Neural cell (in vitro differentiated cells): Measurements from ENCODE around the gene MAML2. TPM values are rescaled to one million over a fixed set of nuclear protein-coding genes. Genes with fewer than 3 reads are reported as not detected.

Experiments
- H2AFZ ChIP-seq: fragments of 200-600, 300-800 bp; sonication (generic), shearing (Covaris generic); 2 replicates; pipeline ENCODE4 v1.6.0; 2014; ENCODE audit warnings: low read depth, mild to moderate bottlenecking, antibody characterized with exemption, low read length, moderate library complexity
- H3F3A ChIP-seq: fragments of 200-600 bp; shearing (Covaris generic); 2 replicates; pipeline ENCODE4 v1.6.1; 2016; ENCODE audit warnings: mild to moderate bottlenecking, moderate library complexity, mixed read lengths, antibody characterized with exemption, low read length; ENCODE audit not compliant: insufficient read depth, poor library complexity, severe bottlenecking
- H3K27ac ChIP-seq: fragments of 200-600, 300-800 bp; sonication (generic), shearing (Covaris generic); 2 replicates; pipeline ENCODE4 v1.5.1; 2014; ENCODE audit warnings: mild to moderate bottlenecking, low read length, moderate library complexity
- H3K27me3 ChIP-seq: fragments of 300-800, 200-600 bp; sonication (generic), shearing (Covaris generic); 2 replicates; pipeline ENCODE4 v1.6.0; 2014; ENCODE audit warnings: mild to moderate bottlenecking, low read depth, low read length, moderate library complexity; ENCODE audit not compliant: insufficient read depth
- H3K36me3 ChIP-seq: fragments of 300-800, 200-600 bp; sonication (generic), shearing (Covaris generic); 2 replicates; pipeline ENCODE4 v1.5.1; 2014; ENCODE audit warnings: mild to moderate bottlenecking, antibody characterized with exemption, low read length, moderate library complexity; ENCODE audit not compliant: insufficient read depth
- H3K4me2 ChIP-seq: fragments of 300-800, 200-600 bp; sonication (generic), shearing (Covaris generic); 2 replicates; pipeline ENCODE4 v1.6.0; 2014; ENCODE audit warnings: mild to moderate bottlenecking, low read length
- H3K4me3 ChIP-seq: fragments of 300-800, 200-600 bp; sonication (generic), shearing (Covaris generic); 2 replicates; pipeline ENCODE4 v1.5.1; 2014; ENCODE audit warnings: mild to moderate bottlenecking, low read length, moderate library complexity
- H3K79me2 ChIP-seq: fragments of 200-600 bp; shearing (Covaris generic); replicated peaks from 2 replicates; pipeline ENCODE4 v1.6.0; 2014; ENCODE audit warnings: mild to moderate bottlenecking, low read length, moderate library complexity; ENCODE audit not compliant: insufficient read depth
- H3K9ac ChIP-seq: fragments of 300-800, 200-600 bp; sonication (generic), shearing (Covaris generic); 2 replicates; pipeline ENCODE4 v1.6.1; 2016; ENCODE audit warnings: mild to moderate bottlenecking, low read length, mixed read lengths
- H3K9me2 ChIP-seq: fragments of 200-600 bp; shearing (Covaris generic); 2 replicates; pipeline ENCODE4 v1.6.1; 2016; ENCODE audit warnings: mild to moderate bottlenecking, low read length, mixed read lengths; ENCODE audit not compliant: insufficient read depth
- H3K9me3 ChIP-seq: fragments of 200-600, 300-800 bp; sonication (generic), shearing (Covaris generic); 2 replicates; pipeline ENCODE4 v1.6.1; 2016; ENCODE audit warnings: mild to moderate bottlenecking, mixed run types, low read length, moderate library complexity, mixed read lengths
- H4K20me1 ChIP-seq: fragments of 200-600 bp; shearing (Covaris generic); 2 replicates; pipeline ENCODE4 v1.6.1; 2016; ENCODE audit warnings: mild to moderate bottlenecking, mixed run types; ENCODE audit not compliant: insufficient read depth
- EP300 ChIP-seq: fragments of 450-650 bp; conservative IDR thresholded peaks from 2 replicates; pipeline ENCODE4 v1.6.1; 2014; ENCODE audit warnings: antibody characterized with exemption, mild to moderate bottlenecking, moderate library complexity; ENCODE audit not compliant: poor library complexity, severe bottlenecking
- EZH2 ChIP-seq: fragments of 200-600, 300-800 bp; shearing (Covaris generic), sonication (generic); IDR thresholded peaks from 2 replicates; pipeline ENCODE4 v1.6.1; 2014; ENCODE audit warnings: antibody characterized with exemption, low read length, borderline replicate concordance, mild to moderate bottlenecking; ENCODE audit not compliant: insufficient read depth, poor library complexity, severe bottlenecking
- MXI1 ChIP-seq: fragments of 450-650 bp; conservative IDR thresholded peaks from 2 replicates; pipeline ENCODE4 v1.6.1; 2014; ENCODE audit warnings: antibody characterized with exemption, mild to moderate bottlenecking; ENCODE audit not compliant: poor library complexity, severe bottlenecking
- POLR2AphosphoS5 ChIP-seq: IDR thresholded peaks from 2 replicates; pipeline ENCODE4 v1.6.1; 2012
- RAD21 ChIP-seq: fragments of 450-650 bp; conservative IDR thresholded peaks from 2 replicates; pipeline ENCODE4 v1.6.1; 2014; ENCODE audit warnings: antibody characterized with exemption, mild to moderate bottlenecking, moderate library complexity
- SMC3 ChIP-seq: fragments of 450-650 bp; conservative IDR thresholded peaks from 2 replicates; pipeline ENCODE4 v1.6.1; 2014; ENCODE audit warnings: antibody characterized with exemption, mild to moderate bottlenecking, moderate library complexity; ENCODE audit not compliant: poor library complexity
- TAF1 ChIP-seq: IDR thresholded peaks from 2 replicates; pipeline ENCODE4 v1.6.1; 2012; ENCODE audit warnings: low read depth
- polyA plus RNA-seq: library from polyadenylated mRNA; depleted of rRNA; stranded (reverse); fragments of >200 nt; gene quantifications from 2 replicates; pipeline ENCODE4 v1.2.3, GENCODE V29; 2014
- TF ChIP-seq, protein P1 (sequence below): fragments of 450-650 bp; IDR thresholded peaks from 2 replicates; pipeline ENCODE4 v1.5.1; 2014; ENCODE audit warnings: antibody characterized with exemption, mild to moderate bottlenecking, moderate library complexity; ENCODE audit not compliant: poor library complexity, severe bottlenecking
- TF ChIP-seq, protein P2 (sequence below): IDR thresholded peaks from 2 replicates; pipeline ENCODE4 v1.6.1; 2012; ENCODE audit warnings: borderline replicate concordance

MAML2 gene
- polyA plus RNA-seq, 1 donor from 2014 or later = 3.6 TPM

- Histone ChIP-seq H3K9me3 (no peaks in the 10 kb centered on the region), H3F3A (no peaks in the 10 kb centered on the region), H3K27me3 (no peaks in the 10 kb centered on the region), H3K9me2 (no peaks in the 10 kb centered on the region), H3K36me3 (no peaks in the 10 kb centered on the region), H3K27ac (no peak overlapping the region), H3K9ac (no peak overlapping the region), H4K20me1 (no peaks in the 10 kb centered on the region), H3K79me2 (no peaks in the 10 kb centered on the region), H2AFZ (no peak overlapping the region), H3K4me3 (no peak overlapping the region), H3K4me2 (no peak overlapping the region)
- TF ChIP-seq EZH2 = no peak
- no peak for TF ChIP-seq SMC3
- TF ChIP-seq, protein P1, sequence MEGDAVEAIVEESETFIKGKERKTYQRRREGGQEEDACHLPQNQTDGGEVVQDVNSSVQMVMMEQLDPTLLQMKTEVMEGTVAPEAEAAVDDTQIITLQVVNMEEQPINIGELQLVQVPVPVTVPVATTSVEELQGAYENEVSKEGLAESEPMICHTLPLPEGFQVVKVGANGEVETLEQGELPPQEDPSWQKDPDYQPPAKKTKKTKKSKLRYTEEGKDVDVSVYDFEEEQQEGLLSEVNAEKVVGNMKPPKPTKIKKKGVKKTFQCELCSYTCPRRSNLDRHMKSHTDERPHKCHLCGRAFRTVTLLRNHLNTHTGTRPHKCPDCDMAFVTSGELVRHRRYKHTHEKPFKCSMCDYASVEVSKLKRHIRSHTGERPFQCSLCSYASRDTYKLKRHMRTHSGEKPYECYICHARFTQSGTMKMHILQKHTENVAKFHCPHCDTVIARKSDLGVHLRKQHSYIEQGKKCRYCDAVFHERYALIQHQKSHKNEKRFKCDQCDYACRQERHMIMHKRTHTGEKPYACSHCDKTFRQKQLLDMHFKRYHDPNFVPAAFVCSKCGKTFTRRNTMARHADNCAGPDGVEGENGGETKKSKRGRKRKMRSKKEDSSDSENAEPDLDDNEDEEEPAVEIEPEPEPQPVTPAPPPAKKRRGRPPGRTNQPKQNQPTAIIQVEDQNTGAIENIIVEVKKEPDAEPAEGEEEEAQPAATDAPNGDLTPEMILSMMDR = no peak
- TF ChIP-seq RAD21 = no peak
- no peak for TF ChIP-seq MXI1
- TF ChIP-seq, protein P2, sequence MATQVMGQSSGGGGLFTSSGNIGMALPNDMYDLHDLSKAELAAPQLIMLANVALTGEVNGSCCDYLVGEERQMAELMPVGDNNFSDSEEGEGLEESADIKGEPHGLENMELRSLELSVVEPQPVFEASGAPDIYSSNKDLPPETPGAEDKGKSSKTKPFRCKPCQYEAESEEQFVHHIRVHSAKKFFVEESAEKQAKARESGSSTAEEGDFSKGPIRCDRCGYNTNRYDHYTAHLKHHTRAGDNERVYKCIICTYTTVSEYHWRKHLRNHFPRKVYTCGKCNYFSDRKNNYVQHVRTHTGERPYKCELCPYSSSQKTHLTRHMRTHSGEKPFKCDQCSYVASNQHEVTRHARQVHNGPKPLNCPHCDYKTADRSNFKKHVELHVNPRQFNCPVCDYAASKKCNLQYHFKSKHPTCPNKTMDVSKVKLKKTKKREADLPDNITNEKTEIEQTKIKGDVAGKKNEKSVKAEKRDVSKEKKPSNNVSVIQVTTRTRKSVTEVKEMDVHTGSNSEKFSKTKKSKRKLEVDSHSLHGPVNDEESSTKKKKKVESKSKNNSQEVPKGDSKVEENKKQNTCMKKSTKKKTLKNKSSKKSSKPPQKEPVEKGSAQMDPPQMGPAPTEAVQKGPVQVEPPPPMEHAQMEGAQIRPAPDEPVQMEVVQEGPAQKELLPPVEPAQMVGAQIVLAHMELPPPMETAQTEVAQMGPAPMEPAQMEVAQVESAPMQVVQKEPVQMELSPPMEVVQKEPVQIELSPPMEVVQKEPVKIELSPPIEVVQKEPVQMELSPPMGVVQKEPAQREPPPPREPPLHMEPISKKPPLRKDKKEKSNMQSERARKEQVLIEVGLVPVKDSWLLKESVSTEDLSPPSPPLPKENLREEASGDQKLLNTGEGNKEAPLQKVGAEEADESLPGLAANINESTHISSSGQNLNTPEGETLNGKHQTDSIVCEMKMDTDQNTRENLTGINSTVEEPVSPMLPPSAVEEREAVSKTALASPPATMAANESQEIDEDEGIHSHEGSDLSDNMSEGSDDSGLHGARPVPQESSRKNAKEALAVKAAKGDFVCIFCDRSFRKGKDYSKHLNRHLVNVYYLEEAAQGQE = no peak
- TF ChIP-seq TAF1 = no peak
- TF ChIP-seq POLR2AphosphoS5 = no peak
- no peak for TF ChIP-seq EP300
Measured at GRCh38 chr11:96097844-96098421, 245.1 kb downstream of the MAML2 start.

DNA sequence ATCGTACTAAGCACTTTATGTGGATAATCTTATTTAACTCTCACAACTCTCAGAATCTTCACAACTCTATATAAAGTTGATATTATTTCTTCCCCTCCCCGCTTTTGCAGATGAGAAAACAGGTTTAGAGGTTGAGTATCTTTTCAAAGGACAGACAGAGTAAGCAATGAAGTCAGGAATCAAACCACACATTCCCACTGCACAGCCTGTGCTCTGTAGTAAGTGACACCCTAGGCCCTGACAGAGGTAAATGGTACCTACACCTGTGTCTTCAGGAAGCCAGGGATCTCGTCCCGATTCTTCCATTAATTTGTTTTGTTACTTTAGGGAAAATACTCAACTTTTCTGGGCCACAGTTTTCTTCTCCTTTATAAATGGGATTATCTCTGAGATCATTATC lies 246.6 kb downstream of the MAML2 start:
- no peak overlapping the region for H2AFZ ChIP-seq
- no peak overlapping the region for H3K4me3 ChIP-seq
- no peaks in the 10 kb centered on the region for H3K9me2 ChIP-seq
- no peak overlapping the region for H3K4me2 ChIP-seq
- no peaks in the 10 kb centered on the region for H3F3A ChIP-seq
- no peaks in the 10 kb centered on the region for H3K36me3 ChIP-seq
- no peaks in the 10 kb centered on the region for H3K79me2 ChIP-seq
- no peaks in the 10 kb centered on the region for H4K20me1 ChIP-seq
- no peak overlapping the region for H3K27ac ChIP-seq
- H3K27me3 ChIP-seq = no peaks in the 10 kb centered on the region
- no peak overlapping the region for H3K9ac ChIP-seq
- no peaks in the 10 kb centered on the region for H3K9me3 ChIP-seq
- no peak for TF ChIP-seq SMC3
- TF ChIP-seq, protein P2 = no peak
- TF ChIP-seq, protein P1 = no peak
- TF ChIP-seq RAD21 = no peak
- no peak for TF ChIP-seq EZH2
- no peak for TF ChIP-seq MXI1
- TF ChIP-seq POLR2AphosphoS5 = no peak
- no peak for TF ChIP-seq TAF1
- no peak for TF ChIP-seq EP300
